ENCODE results near the gene CSNK1E.

Gene CSNK1E

DNA sequence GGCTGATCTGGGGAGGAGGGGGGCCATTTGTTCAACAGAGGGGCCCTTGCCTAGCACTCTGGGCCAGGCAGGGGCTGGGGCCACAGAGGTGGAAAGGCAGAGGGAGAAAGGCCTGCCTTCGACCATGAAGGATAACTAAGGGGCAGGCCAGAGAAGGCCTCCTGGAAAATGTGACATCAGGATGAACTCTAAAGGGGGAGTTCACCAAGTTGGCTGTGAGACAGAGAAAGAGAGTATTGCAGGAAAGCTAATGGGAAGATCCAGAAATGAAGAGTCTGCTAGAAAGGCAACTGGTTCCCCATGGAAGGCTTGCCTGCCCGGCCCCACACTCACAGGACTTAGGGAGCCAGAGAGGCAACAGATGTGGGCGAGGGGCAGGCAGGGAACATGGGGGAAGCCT lies 16.3 kb downstream of the CSNK1E start:
- peaks cover 4% of the 10 kb centered on the region for H3K4me1 ChIP-seq (ENCODE audit: insufficient read depth, low read length, poor library complexity, severe bottlenecking)
- peaks cover 31% of the 10 kb centered on the region for H4K20me1 ChIP-seq (ENCODE audit: insufficient read depth, low read length, poor library complexity, severe bottlenecking)
- no peaks in the 10 kb centered on the region for H3K27me3 ChIP-seq (ENCODE audit: insufficient read depth, low read length, poor library complexity, severe bottlenecking)
- no peak overlapping the region for H3K4me2 ChIP-seq (ENCODE audit: low read depth, low read length, poor library complexity, severe bottlenecking)
- H3K36me3 ChIP-seq (ENCODE audit: insufficient read depth, low read length), result peaks cover 95% of the 10 kb centered on the region; the same call in 1 of the 2 replicates
- TF ChIP-seq CTCF (conservative IDR thresholded peaks at IDR 0.05; ENCODE audit: low read length) (no peak), EZH2phosphoT487 (IDR thresholded peaks at IDR 0.05; ENCODE audit: borderline replicate concordance) (no peak)
- peaks cover 31% of the 10 kb centered on the region for H3K79me2 ChIP-seq (ENCODE audit: insufficient read depth, low read length)
- no peaks in the 10 kb centered on the region for H3K9me3 ChIP-seq (ENCODE audit: insufficient read depth, low read depth, low read length)
- H2AFZ ChIP-seq (ENCODE audit: low read length), result no peak overlapping the region
- H3F3A ChIP-seq (ENCODE audit: low read depth), result peaks cover under 1% of the 10 kb centered on the region; the same call in 1 of the 2 replicates
- no peak overlapping the region for H3K4me3 ChIP-seq (ENCODE audit: low read length, poor library complexity, severe bottlenecking)
- no peak overlapping the region for H3K9ac ChIP-seq (ENCODE audit: low read depth, low read length, poor library complexity, severe bottlenecking)
- no peaks in the 10 kb centered on the region for H3K9me2 ChIP-seq (replicated peaks; ENCODE audit: low read depth, low read length)

- H2AFZ ChIP-seq (ENCODE audit: low read length), result no peak overlapping the region
- peaks cover 25% of the 10 kb centered on the region for H3K79me2 ChIP-seq (ENCODE audit: insufficient read depth, low read length)
- H3K36me3 ChIP-seq (ENCODE audit: insufficient read depth, low read length), result peaks cover 95% of the 10 kb centered on the region; the same call in 1 of the 2 replicates
- no peak overlapping the region for H3K9ac ChIP-seq (ENCODE audit: low read depth, low read length, poor library complexity, severe bottlenecking)
- peaks cover 25% of the 10 kb centered on the region for H4K20me1 ChIP-seq (ENCODE audit: insufficient read depth, low read length, poor library complexity, severe bottlenecking)
- no peak overlapping the region for H3K4me2 ChIP-seq (ENCODE audit: low read depth, low read length, poor library complexity, severe bottlenecking)
- no peaks in the 10 kb centered on the region for H3K9me3 ChIP-seq (ENCODE audit: insufficient read depth, low read depth, low read length)
- no peaks in the 10 kb centered on the region for H3K4me1 ChIP-seq (ENCODE audit: insufficient read depth, low read length, poor library complexity, severe bottlenecking)
- TF ChIP-seq CTCF (conservative IDR thresholded peaks at IDR 0.05; ENCODE audit: low read length), result no peak
- TF ChIP-seq EZH2phosphoT487 (IDR thresholded peaks at IDR 0.05; ENCODE audit: borderline replicate concordance), result no peak
- H3K27me3 ChIP-seq (ENCODE audit: insufficient read depth, low read length, poor library complexity, severe bottlenecking), result no peaks in the 10 kb centered on the region
- H3K4me3 ChIP-seq (ENCODE audit: low read length, poor library complexity, severe bottlenecking), result no peak overlapping the region
- H3K9me2 ChIP-seq (replicated peaks; ENCODE audit: low read depth, low read length), result no peaks in the 10 kb centered on the region
- H3F3A ChIP-seq (ENCODE audit: low read depth), result no peaks in the 10 kb centered on the region
Observed at GRCh38 chr22:38300197-38300945, 16.9 kb downstream of the CSNK1E start.

DNA sequence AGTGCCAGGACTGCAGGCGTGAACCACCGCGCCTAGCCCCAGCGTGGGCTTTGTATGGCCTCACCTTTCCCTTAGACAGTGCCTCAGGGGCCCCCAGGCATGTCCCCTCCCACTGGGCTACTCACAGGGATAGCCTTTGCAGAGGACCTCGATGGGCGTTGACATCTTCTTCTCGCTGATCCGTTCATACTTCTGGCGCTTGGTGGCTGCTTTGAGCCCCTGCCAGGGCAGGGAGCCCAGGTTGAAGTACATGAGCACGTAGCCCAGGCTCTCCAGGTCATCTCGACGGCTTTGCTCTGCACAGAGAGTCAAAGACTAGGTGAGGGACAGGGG lies 17.5 kb downstream of the CSNK1E start:
- no peak overlapping the region for H3K4me2 ChIP-seq (ENCODE audit: low read depth, low read length, poor library complexity, severe bottlenecking)
- no peaks in the 10 kb centered on the region for H3K27me3 ChIP-seq (ENCODE audit: insufficient read depth, low read length, poor library complexity, severe bottlenecking)
- H3K36me3 ChIP-seq (ENCODE audit: insufficient read depth, low read length), result peaks cover 97% of the 10 kb centered on the region; the same call in 1 of the 2 replicates
- no peak overlapping the region for H2AFZ ChIP-seq (ENCODE audit: low read length)
- H3K4me1 ChIP-seq (ENCODE audit: insufficient read depth, low read length, poor library complexity, severe bottlenecking), result no peaks in the 10 kb centered on the region
- H3K4me3 ChIP-seq (ENCODE audit: low read length, poor library complexity, severe bottlenecking), result no peak overlapping the region
- peaks cover 21% of the 10 kb centered on the region for H4K20me1 ChIP-seq (ENCODE audit: insufficient read depth, low read length, poor library complexity, severe bottlenecking)
- no peaks in the 10 kb centered on the region for H3K9me2 ChIP-seq (replicated peaks; ENCODE audit: low read depth, low read length)
- no peak overlapping the region for H3K9ac ChIP-seq (ENCODE audit: low read depth, low read length, poor library complexity, severe bottlenecking)
- TF ChIP-seq EZH2phosphoT487 (IDR thresholded peaks at IDR 0.05; ENCODE audit: borderline replicate concordance) (no peak), CTCF (conservative IDR thresholded peaks at IDR 0.05; ENCODE audit: low read length) (no peak)
- H3F3A ChIP-seq (ENCODE audit: low read depth), result no peaks in the 10 kb centered on the region
- H3K79me2 ChIP-seq (ENCODE audit: insufficient read depth, low read length), result peaks cover 19% of the 10 kb centered on the region
- no peaks in the 10 kb centered on the region for H3K9me3 ChIP-seq (ENCODE audit: insufficient read depth, low read depth, low read length)

All from Loucy (cell line).